HG03108 (cell line): ENCODE measurements around the gene LZTR1.
"Not testable (repeated sequence)": the region's sequence is repeated elsewhere in the genome, so short reads cannot be mapped to it uniquely, and the experiment has no call there.

ENCODE experiments used
- ATAC-seq: cut with Tn5 transposase; IDR thresholded peaks from one replicate; pipeline ENCODE4 v1.9.1; 2021; ENCODE audit warnings: moderate library complexity; ENCODE audit not compliant: unreplicated experiment

Gene LZTR1

GRCh38 chr22:21030621-21031544, 48.8 kb downstream of the LZTR1 start:
- no peak for ATAC-seq

GRCh38 chr22:21031545-21032036, 49.5 kb downstream of the LZTR1 start:
- ATAC-seq = no peak

DNA sequence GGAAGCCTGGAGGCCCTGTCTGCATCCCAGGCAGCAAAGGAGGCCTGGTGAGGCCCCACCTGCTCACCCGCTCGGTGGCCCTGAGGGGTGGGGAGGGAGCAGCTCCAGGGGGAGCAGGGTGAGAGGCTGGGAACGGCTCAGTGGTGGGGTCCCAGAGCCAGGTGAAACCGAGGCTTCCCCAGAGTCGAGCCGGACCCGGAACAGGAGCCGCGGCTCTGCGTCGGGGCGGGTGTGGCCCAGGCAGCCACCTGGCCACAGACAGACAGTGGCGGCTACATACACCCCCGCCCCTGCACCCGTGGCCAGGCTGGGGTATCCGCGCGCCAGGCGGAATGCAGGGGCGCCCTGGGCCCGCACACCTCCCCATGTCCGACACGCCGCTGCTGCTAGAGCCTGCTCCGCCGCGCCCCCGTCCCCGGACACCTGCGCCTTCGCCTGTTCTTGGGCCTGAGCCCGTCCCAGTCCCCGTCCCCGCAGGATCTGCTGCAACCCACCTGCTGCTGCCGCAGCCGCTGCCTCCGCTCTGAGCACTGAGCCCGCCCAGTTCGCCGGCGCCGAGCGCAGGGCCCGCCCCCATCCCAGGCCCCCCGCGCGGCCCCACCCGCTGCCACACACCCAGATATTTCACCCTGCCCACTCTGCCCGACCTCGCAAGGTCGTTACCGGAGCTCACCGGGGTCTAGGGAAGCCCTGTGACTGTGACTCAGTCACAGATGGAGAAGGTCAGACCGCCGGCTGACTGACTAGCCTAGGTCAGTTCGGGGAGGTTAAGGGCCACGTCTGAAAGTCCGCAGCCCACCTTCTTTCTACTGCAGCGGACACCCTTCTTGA, 50.2 kb downstream of the LZTR1 start, which contains the start of gene SLC7A4:
Gene SLC7A4 (minus strand): TSS at position 525 of the 831 bp plus-strand sequence. CDS start 749 bp downstream, outside the sequence.
- no peak for ATAC-seq

DNA sequence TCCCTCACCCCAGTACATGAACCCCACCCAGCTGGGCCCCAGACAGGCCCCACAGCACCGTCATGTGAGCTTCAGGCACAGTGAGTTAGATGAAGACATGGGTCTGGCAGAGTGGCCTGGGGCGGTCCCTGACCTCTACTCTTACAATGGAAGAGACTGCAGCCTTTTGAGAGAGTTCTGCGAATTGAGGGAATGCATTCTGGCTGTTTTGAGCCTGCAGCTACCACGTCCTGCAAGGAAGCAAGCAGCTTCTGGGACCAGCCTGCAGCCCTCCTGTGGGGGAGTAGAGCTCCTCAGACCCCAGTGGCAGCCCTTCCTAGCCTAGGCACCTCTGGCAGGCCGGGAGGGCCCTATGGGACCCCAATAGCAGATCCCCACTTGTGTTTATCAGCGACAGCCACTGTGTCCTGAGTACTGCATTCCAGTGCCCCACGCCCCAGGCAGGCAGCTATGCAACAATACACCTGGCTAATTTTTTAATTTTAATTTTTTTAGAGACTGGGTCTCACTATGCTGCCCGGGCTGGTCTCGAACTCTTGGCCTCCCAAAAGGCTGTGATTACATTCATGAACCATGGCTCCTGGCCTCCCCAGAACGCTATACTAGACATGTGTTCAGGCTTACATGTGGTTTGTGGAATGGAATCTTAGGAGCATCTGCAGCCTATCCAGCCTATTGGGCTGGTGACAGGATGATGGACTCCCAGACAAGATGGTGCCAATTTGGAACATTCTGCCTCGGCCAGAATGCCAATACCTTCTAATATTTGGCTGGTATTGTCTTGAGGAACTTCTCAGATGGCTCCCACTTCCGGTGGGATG, 51.0 kb downstream of the LZTR1 start:
- ATAC-seq = no peak

DNA sequence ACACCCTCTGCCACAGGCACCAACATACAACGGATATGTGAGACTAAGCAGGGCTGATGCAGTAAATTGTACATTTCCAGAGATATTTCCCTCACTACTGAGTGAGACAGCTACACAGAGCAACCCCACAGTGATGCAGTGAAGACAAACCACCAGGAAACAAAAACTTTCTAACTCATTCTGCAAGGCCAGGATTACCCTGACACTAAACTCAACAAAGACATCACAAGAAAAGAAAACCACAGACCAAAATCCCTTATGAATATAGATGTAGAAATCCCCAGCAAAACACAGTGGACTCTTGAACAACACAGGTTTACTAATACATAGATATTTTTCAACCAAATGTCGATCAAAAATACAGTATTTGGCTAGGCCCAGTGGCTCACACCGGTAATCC, 51.8 kb downstream of the LZTR1 start:
- no peak for ATAC-seq

DNA sequence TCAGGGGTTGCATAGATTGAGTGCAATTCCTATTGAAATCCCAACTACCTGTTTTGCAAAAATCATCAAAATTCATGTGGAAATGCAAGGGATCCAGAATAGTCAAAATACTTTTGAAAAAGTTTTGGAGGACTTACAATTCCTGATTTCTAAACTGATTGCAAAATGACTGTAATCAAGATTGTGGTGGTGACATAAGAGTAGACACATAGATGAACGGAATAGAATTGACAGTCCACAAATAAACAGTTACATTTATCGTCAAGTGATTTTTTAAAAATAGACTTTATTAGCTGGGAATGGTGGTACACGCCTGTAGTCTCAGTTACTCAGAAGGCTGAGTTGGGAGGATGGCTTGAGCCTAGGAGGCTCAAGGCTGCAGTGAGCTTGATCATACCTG, 52.9 kb downstream of the LZTR1 start:
- ATAC-seq = no peak

DNA sequence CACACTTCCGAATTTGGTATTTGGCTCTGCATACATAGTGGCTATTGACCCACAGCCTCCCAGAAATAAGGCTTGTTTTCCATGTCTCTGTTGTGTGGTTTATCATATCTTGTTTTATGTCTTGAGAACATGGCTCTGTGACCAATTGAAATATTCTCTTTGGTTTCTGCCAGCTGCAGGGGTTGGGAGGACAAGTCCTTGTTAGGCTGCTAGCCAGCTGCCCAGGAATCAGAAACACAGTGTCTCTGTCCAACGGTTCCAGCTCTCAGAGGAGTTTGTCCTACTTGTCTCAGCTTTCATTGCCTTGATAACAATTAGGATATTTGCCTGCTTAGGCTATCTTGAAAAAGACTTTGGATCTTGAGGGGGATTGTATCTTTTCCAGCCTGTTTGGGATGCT, 56.3 kb downstream of the LZTR1 start:
- ATAC-seq = no peak

DNA sequence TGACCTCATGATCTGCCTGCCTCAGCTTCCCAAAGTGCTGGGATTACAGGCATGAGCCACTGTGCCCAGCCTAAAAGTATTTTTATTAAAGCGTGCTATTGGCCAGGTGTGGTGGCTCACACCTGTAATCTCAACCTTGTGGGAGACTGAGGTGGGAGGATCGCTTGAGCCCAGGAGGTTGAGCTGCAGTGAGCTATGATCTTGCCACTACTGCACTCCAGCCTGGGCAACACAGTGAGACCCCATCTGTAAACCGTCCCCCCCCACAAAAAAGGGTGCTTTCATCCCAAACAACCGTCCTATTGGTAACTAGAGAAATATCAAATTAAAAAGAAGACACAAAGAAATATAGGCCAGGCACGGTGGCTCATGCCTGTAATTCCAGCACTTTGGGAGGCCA, 57.1 kb downstream of the LZTR1 start:
- not testable (repeated sequence) for ATAC-seq

DNA sequence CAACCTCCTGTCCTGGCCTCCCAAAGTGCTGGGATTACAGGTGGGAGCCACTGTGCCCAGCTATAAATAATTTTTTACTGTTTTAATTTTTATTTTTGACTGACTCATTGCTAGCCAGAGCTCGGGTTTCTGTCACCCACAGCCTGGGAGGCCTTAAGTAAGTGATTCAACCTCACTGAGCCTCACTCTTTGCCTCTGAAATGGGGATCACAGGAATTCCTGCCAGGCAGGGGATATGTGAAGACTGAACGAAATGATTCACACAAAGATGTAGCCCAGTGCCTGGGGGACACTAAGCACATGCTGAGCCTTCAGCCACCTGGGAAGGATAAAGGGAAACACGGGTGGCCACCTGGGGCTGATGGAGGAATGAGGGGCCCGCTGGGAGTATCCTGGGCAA, 59.8 kb downstream of the LZTR1 start:
- ATAC-seq = no peak

GRCh38 chr22:21042978-21043859, 61.1 kb downstream of the LZTR1 start:
- no peak for ATAC-seq

DNA sequence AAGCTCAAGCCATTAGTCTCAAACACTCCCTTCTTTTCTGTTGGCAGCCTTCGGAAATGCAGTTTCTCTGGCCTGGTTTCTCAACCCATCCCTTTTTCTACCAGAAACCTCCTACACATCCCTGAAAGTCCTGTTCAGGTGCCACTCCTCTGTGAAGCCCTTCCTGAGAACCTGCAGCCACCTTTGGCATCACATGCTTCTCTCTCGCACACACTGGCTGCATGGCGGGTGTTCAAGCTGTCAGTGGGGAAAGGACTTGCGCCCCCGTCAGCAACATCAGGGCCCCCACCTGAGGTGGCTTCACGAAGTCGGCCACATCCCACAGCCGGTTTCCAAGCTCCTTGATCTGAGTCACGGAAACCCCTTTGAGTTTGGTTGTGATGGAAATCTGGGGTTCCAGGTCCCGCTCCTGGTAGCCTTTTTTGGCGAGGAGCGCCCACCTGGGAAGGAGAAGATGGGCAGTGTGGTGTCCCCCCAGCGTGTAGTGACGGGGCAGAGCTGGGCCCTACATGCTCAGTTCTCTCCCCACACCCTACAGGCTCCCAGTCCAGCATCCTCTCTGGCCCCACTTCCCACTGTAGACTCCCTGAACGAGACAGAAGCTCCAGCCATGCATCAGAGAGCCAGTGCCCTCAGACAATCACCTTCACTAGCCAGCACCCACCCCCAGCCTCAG, 61.9 kb downstream of the LZTR1 start:
- ATAC-seq = no peak

- ATAC-seq = peak; percentile 11
Observed at GRCh38 chr22:21044931-21045584, 63.0 kb downstream of the LZTR1 start.

GRCh38 chr22:21045585-21046294, 63.6 kb downstream of the LZTR1 start, which contains the start of gene LRRC74B:
LRRC74B (plus strand) TSS chr22:21045946; CDS start chr22:21045987, 41 bp downstream.
- ATAC-seq = peak; percentile 78

DNA sequence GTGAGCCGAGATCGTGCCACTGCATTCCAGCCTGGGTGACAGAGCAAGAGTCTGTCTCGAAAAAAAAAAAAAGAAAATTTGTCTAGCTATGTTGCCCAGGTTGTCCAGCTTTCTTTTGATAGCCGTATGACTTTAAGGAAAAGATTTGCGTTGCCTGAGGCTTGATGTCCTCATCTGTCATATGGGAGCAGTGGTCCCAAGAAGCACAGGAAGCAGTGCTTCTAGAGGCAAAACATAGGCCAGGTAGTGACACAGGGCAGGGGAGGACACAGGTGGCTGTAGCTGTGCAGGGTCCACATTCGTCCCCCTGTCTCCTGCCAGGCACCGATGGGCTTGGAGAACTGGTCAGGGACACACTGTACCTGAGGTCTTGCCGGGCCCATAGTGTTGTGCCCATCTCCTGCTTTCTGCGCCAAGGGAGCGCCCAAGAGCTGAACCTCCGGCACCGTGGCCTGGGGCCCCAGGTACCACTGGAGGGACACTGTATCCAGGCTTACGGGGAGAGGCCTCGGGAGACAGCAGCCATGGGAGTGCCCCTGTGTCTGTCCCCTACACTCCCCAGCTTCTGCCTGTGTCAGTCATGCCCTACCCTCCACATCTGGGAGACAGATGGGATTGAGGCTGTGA, 65.1 kb downstream of the LZTR1 start:
- no peak for ATAC-seq

DNA sequence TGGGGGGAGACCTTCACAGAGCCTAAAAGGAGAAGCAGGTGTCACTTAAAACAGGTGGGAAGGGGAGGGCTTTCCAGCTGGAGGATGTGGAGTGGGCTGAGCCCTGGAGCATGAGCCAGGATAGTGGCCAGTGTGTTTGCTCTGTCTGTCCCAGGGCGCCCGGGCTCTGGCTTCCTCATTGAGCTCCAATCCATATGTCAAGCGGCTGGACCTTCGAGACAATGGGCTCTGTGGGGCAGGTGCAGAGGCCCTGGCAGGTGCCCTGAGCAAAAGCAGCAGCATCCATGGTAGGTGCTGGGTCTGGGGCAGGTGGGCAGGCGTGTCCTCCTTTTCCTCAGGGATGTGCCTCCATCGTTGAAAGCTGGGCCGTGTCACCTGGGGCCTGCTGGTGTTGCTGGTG, 65.6 kb downstream of the LZTR1 start:
- ATAC-seq = no peak

DNA sequence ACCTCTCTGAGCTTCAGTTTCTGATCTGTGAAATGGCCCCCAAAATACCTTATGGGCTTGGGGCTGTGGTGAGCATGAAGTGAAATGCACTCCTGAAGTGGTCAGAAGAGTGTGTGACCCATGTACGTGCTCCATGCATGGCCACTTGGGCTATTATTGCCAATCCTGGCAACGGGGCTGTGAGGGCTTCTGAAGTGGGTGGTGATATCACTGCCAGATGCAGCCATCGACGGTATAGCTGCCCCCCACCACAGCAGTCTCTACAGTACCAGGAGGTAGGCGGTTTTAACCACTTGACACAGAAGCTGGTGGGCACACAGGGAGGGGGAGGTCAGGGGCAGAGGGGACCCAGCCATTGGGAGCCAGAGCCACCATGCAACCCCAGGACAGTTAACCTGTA, 66.4 kb downstream of the LZTR1 start:
- not testable (repeated sequence) for ATAC-seq
